GM21367 (cell line): ENCODE results near the gene KIRREL3.

Experiments used
- ATAC-seq: cut with Tn5 transposase; IDR thresholded peaks from one replicate; pipeline ENCODE4 v1.9.1; 2021; ENCODE audit not compliant: unreplicated experiment

KIRREL3 gene

DNA sequence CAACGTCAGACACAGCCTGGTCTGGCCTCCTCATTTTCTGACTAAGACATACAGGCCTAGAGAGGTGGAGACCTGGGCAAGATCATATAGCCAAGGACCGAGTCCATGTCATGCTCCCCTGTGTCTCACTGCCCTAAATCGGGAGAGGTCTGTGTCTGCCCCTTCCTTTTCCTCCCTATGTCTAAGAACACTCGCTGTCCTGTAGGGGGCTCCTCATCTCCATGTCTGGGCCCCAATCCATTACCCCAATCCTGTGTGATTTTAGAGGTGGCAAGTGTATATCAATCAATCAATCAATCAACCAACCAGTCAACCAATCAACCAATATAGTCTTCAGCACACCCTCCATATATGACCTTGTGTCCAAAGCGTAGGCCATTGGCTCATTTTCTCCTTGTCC is 125.7 kb downstream of the KIRREL3 start:
- ATAC-seq = no peak

- ATAC-seq = no peak
These were observed 126.3 kb downstream of the KIRREL3 start for GRCh38 chr11:126874276-126874675.

- no peak for ATAC-seq
These were observed 128.8 kb downstream of the KIRREL3 start for GRCh38 chr11:126871792-126872191.

GRCh38 chr11:126870021-126870420 is 130.5 kb downstream of the KIRREL3 start:
- ATAC-seq = no peak

DNA sequence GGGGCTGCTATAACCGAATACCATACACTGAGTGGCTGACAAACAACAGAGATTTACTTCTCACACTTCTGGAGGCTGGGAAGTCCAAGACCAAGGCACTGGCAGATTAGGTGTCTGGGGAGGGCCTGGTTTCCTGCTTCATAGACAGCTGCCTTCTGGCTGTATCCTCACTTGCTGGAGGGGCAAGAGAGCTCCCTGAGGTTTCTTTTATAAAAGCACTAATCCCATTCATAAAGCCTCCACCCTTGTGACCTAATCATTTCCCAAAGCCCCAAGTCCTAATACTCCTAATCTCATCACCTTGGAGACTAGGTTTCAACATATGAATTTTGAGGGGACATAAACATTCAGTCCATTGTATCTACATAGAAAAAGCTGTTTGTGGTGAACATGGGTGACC is 131.8 kb downstream of the KIRREL3 start:
- ATAC-seq = no peak

DNA sequence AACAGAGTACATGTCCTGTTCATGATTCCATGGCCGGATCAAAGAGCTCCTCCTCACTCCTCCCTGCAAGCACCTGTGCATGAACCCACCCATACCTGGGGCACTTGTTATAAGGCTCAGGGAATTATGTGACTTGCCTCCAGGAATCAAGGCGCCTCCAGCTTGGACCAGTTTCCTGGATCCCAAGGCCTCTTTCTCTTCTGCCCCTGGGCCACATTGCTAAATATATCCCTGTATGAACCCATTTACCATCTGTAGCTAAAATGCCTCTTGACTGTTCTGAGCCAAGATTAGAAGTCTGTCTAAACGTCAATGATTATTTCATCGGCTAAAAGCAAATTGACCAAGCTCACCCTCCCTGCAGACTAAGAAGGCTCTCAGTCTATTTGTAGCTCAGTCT is 135.6 kb downstream of the KIRREL3 start:
- ATAC-seq = no peak

DNA sequence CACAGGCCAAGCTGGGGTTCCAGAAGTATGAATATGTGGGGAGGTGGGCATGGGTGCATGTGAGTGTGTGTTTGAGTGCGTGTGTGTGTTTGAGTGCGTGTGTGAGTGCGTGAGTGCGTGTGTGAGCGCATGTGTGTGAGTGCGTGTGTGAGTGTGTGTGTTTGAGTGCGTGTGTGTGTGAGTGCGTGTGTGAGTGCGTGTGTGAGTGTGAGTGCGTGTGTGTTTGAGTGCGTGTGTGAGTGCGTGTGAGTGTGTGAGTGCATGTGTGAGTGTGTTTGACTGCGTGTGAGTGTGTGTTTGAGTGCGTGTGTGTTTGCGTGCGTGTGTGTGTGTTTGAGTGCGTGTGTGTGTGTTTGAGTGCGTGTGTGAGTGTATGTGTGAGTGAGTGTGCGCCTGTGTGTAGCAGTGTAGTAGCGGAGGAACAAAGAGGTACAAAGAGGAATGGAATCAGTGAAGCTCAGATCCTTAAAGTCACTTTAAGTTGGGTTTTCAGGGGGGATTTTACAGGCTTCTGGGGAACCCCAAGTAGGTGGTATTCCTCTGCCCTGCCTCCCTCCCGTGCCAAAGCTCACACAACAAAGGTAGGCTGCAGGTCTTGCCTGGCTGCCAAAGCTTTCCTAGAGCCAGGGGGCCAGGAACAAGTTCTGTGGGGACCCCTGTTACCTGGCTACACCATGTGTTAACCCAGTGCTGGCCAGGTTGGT is 137.1 kb downstream of the KIRREL3 start:
- no peak for ATAC-seq

DNA sequence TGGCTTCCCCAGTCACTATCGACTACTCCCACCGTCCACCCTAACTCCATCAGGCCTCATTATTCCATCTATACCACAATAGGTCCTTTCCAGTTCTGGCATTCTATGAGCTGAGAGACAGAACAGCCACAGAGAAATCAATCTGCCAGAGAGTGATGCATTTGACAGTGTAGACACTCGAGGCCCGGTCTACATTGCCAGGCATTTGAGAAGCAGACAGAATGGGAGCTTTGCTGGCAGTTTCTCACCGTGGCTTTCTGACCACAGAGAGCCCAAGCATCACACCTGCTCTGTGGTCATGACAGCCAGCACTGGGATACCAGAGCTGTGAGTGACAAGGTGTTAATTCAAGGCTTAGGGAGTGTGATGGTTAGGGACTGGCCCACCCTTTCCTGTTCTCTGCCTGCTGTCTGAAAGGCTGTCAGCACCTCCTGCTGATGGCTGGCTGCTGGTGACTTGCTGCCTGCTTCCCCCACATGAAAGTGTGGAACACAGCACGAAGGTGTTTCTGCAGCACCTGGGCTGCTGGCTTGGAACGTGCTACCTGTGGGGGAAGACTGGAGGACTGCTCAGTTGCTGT is 137.8 kb downstream of the KIRREL3 start:
- ATAC-seq = no peak

DNA sequence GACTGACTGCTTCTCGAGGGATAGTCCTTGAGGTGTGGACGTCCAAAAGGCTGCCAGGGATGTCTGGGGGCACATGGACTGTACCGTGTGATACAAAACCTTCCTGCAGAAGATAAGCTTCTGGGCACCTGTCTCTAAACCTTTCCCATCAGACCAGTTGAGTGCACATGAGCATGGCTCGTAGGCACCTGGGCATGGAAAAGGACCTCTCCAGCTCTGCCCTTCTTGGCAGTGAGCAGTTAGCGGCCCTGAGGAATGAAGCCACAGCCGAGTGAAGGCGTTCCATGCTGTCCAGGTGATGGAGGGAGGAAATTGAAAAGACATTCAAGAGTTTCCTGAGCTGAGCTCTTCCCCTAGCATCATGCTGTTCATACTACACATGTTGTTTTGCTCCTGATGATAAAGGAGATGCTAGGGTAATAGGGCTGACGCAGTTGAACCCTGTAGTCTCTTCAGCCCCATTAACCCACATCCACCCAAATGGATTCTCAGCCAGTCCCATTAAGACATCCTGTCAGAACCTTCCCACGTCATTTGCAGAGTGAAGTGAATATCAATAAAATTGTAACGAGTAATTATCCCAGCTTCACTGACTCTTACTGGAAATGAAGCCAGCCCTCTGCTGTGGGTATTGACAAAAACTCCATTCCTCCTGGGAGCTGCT is 138.6 kb downstream of the KIRREL3 start:
- no peak for ATAC-seq

GRCh38 chr11:126857860-126858808 is 142.4 kb downstream of the KIRREL3 start:
- no peak for ATAC-seq

GRCh38 chr11:126855536-126855935 is 145.0 kb downstream of the KIRREL3 start:
- ATAC-seq = no peak

- no peak for ATAC-seq
These were observed 146.8 kb downstream of the KIRREL3 start for GRCh38 chr11:126853732-126854131.

DNA sequence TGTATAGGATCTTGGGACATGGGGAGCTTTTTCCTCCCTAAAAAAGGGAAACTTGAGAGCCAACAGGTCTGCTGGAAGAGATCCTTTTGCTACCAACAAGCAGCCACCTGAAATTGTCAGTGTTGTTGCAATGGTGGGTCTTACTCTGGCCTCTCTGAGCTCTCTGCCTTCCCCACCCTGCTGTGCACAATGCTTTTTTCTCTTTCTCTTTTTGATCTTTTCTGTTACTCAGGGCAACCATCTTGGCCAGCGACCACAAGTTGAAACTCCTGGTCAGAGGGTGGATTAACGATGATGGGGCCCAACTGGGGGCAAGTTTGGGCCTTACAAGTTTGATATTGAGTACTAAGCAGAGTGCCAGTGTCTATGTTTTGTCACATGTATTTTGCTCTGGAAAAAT is 155.8 kb downstream of the KIRREL3 start:
- ATAC-seq = no peak

DNA sequence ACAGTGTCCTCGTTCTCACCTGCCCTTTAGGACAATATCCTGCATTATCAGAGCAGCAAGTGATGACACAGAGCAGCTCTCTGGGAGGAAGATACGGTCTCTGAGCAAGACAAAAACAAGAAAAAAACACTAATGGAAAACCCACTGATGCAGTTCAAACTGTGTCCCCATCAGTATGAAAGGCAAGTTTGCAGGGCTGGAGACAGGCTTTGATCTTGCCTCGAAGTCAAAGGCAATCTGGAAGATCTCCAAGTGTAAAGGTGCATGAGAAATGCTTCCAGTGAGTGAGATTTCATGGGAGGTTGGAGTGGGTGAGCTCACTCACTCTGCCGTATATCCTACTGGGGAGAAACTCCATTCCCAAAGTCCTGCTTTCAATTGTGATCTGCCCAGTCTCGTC is 157.5 kb downstream of the KIRREL3 start:
- ATAC-seq = no peak

DNA sequence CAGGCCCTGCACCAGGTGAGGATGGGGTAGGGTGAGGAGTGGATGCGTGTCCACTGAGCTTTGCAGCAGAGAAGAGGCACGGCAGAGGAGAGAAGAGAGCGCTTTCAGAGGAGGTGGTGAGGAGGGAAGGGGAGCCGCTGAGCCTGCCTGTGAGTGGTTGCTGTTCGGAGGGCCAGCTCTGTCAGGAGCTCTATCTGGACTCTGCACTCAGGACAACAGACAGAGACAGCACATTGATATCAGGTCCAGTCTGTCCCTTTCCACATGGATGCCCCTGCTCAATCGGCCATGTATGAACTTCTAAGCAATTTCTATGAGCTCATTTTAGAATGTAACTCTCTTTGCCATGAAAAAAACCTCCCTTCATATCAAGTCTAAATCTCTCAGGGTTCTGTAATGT is 158.6 kb downstream of the KIRREL3 start:
- no peak for ATAC-seq

DNA sequence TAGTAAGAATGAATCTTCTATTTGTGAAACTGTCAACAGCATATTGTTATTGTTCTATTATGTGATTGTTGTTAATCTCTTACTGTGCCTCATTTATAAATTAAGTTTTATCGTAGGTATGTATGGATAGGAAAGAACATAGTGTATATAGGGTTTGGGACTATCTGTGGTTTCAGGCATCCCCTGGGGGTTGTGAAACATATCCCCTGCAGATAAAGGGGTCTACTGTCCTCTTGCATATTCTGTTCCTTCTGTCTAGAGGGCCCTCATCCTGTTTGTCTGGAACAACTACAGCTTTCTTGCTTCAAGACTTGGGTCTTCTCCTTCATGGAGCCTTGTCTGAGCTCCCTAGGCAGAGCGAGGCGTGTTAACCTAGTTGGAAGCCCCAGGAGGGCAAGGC is 159.6 kb downstream of the KIRREL3 start:
- ATAC-seq = no peak

GRCh38 chr11:126840201-126840886 is 160.2 kb downstream of the KIRREL3 start:
- ATAC-seq = no peak

DNA sequence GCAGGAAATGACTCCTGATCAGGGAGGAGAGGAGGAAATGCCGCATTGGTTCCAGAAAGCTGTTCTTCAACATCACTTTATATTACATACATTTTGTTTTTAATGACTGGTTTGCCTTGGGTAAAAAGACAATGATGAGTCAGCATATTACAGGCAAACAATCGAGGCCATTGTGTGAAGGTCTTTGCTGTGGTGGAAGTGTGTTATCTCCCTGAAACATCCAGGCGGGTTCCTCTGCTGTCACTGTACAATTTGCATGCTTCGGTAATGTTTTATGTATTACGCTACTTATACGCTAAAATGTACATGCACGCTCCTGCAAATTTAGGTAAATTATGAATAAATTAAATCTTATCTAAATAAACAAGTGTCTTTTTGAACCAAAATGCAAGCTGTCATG is 161.1 kb downstream of the KIRREL3 start:
- ATAC-seq = no peak

GRCh38 chr11:126838779-126839178 is 161.8 kb downstream of the KIRREL3 start:
- no peak for ATAC-seq

DNA sequence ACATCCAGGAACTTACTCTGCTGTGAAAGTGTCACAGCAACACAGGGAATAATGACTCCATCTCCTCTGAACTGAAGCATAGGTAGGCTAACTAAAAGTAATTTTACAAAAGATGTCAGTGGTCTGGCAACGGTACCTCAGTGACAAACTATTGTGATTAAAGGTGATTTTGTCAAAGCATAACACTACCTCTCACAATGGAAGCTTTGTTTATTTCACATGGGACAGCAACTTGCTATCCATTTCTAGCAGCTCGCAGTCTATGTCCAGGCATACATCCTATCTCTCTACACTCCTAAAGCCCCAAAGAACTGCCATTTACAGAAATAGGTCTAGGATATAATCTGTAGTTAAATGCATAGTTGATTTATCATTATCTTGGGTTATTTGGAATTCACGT is 163.0 kb downstream of the KIRREL3 start:
- ATAC-seq = no peak

DNA sequence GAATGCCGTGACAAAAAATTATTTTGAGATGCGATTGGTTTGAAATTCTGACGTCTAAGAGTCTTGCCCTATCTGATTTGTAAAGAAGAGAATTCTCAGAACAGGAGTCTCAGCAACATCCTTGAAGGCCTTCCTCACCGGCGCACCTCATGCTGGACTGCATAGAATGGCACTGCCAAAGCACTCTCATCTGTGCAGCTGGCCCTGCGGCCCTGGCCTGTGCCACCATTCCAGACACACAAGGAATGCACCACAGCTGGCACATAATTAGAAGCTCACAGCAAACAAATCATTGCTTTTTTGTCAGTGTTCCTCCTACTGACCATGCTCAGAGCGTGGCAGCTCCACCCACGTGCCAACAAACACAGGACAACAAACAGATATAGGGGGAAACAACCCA is 166.0 kb downstream of the KIRREL3 start:
- no peak for ATAC-seq
